Endodermal cell (in vitro differentiated cells): Measurements from ENCODE around the gene LIX1L. TPM values are rescaled to one million over a fixed set of nuclear protein-coding genes. Genes with fewer than 3 reads are reported as not detected.

Experiments
- DNase-seq: peaks from one replicate; pipeline ENCODE4 v3.0.0-alpha.2; 2017
- H3K27ac ChIP-seq: 2 replicates; pipeline ENCODE4 v1.5.1; 2013; ENCODE audit warnings: mild to moderate bottlenecking, low read depth, low read length, moderate library complexity
- H3K27me3 ChIP-seq: 2 replicates; pipeline ENCODE4 v1.6.1; 2013; ENCODE audit warnings: mild to moderate bottlenecking, low read length, moderate library complexity; ENCODE audit not compliant: insufficient read depth, control insufficient read depth, poor library complexity, severe bottlenecking
- H3K36me3 ChIP-seq: 2 replicates; pipeline ENCODE4 v1.7.0; 2013; ENCODE audit warnings: mild to moderate bottlenecking, low read length, moderate library complexity; ENCODE audit not compliant: control insufficient read depth, insufficient read depth
- H3K4me1 ChIP-seq: one replicate; pipeline ENCODE4 v1.7.0; 2013; ENCODE audit warnings: low read length; ENCODE audit not compliant: control insufficient read depth, insufficient read depth
- H3K4me3 ChIP-seq: 2 replicates; pipeline ENCODE4 v1.5.1; 2013; ENCODE audit warnings: mild to moderate bottlenecking, low read length, moderate library complexity
- H3K9ac ChIP-seq: 2 replicates; pipeline ENCODE4 v1.6.1; 2013; ENCODE audit warnings: mild to moderate bottlenecking, low read length, moderate library complexity; ENCODE audit not compliant: poor library complexity, severe bottlenecking; ENCODE audit errors: extremely low read depth
- H3K9me3 ChIP-seq: 2 replicates; pipeline ENCODE4 v1.6.1; 2013; ENCODE audit warnings: mild to moderate bottlenecking, low read length, moderate library complexity; ENCODE audit not compliant: control insufficient read depth
- H3K27ac Mint-ChIP-seq: 2 replicates; pipeline ENCODE4 v1.8.0; 2020; ENCODE audit warnings: mixed read lengths
- H3K27me3 Mint-ChIP-seq: 2 replicates; pipeline ENCODE4 v1.8.0; 2021; ENCODE audit warnings: mild to moderate bottlenecking, mixed read lengths; ENCODE audit not compliant: insufficient read depth
- H3K36me3 Mint-ChIP-seq: 2 replicates; pipeline ENCODE4 v1.8.0; 2020; ENCODE audit warnings: low read depth, mixed read lengths
- H3K4me1 Mint-ChIP-seq: 2 replicates; pipeline ENCODE4 v1.8.0; 2020; ENCODE audit warnings: mixed read lengths
- H3K4me3 Mint-ChIP-seq: 2 replicates; pipeline ENCODE4 v1.8.0; 2020; ENCODE audit warnings: mild to moderate bottlenecking, moderate library complexity, mixed read lengths
- H3K9me3 Mint-ChIP-seq: 2 replicates; pipeline ENCODE4 v1.8.0; 2020; ENCODE audit warnings: mild to moderate bottlenecking, mixed read lengths
- CTCF ChIP-seq: fragments of 200-600 bp; sonication (generic); conservative IDR thresholded peaks from 2 replicates; pipeline ENCODE4 v1.5.0; 2021; ENCODE audit warnings: antibody characterized with exemption, mild to moderate bottlenecking
- WGBS, 2 experiments: methylation state at CpG; one replicate each; pipeline versions ENCODE4 v1.1.5 to v1.1.7; 2013; ENCODE audit warnings: missing lambda C conversion rate in 2 of 2, mixed read lengths in 1 of 2; ENCODE audit not compliant: insufficient coverage in 1 of 2, insufficient read length in 1 of 2; 5-methylcytosine and 5-hydroxymethylcytosine counted together
- total RNA-seq, 2 donors: library from RNA; stranded (reverse); fragmentation: NEBNext Ultra II Directional in 1 of 2; extraction: Animal tissue kit (Norgen Biotek cat#: 25700) in 1 of 2; gene quantifications; 2 replicates in 1 of 2; 3 replicates in 1 of 2; pipeline ENCODE4 v1.2.1, GENCODE V29; 2021

The LIX1L gene
- total RNA-seq, 2 donors from 2014 or later, result 16.6 to 21.3 TPM

GRCh38 chr1:145944532-145944931 is 13.3 kb downstream of the LIX1L start:
- no peak for TF ChIP-seq CTCF
- Histone ChIP-seq H3K36me3 (peaks cover 66% of the 10 kb centered on the region), H3K9ac (no peak overlapping the region), H3K27me3 (no peaks in the 10 kb centered on the region), H3K27ac (no peak overlapping the region), H3K4me3 (no peak overlapping the region), H3K4me1 (peaks cover 6% of the 10 kb centered on the region), H3K9me3 (no peaks in the 10 kb centered on the region)
- Mint-ChIP-seq H3K27me3 (no peaks in the 10 kb centered on the region), H3K27ac (no peak overlapping the region), H3K4me3 (no peak overlapping the region), H3K4me1 (no peaks in the 10 kb centered on the region), H3K9me3 (no peaks in the 10 kb centered on the region), H3K36me3 (peaks cover 27% of the 10 kb centered on the region)
- no peak for DNase-seq
- 95% methylated on average over 3 of the region's 3 CpGs; no CpG with 5 or more reads in 1 of the 2 experiments for WGBS, 2 experiments

GRCh38 chr1:145942871-145943270 is 14.9 kb downstream of the LIX1L start:
- Histone ChIP-seq H3K27ac (no peak overlapping the region), H3K4me3 (no peak overlapping the region), H3K4me1 (no peaks in the 10 kb centered on the region), H3K9me3 (no peaks in the 10 kb centered on the region), H3K27me3 (no peaks in the 10 kb centered on the region), H3K36me3 (peaks cover 56% of the 10 kb centered on the region), H3K9ac (no peak overlapping the region)
- Mint-ChIP-seq H3K27me3 (no peaks in the 10 kb centered on the region), H3K4me3 (no peak overlapping the region), H3K4me1 (no peaks in the 10 kb centered on the region), H3K9me3 (no peaks in the 10 kb centered on the region), H3K36me3 (peaks cover 29% of the 10 kb centered on the region), H3K27ac (no peak overlapping the region)
- WGBS, 2 experiments, result 90 to 93% methylated on average over 6 of the region's 6 CpGs
- TF ChIP-seq CTCF, result no peak
- no peak for DNase-seq

GRCh38 chr1:145942405-145942804 is 15.4 kb downstream of the LIX1L start:
- Mint-ChIP-seq H3K4me3 (no peak overlapping the region), H3K27ac (no peak overlapping the region), H3K4me1 (peaks cover 3% of the 10 kb centered on the region)

More at GRCh38 chr1:145942405-145942804, 15.4 kb downstream of the LIX1L start:
- Histone ChIP-seq H3K4me3 (no peak overlapping the region), H3K9ac (no peak overlapping the region), H3K27ac (no peak overlapping the region), H3K36me3 (peaks cover 56% of the 10 kb centered on the region), H3K27me3 (no peaks in the 10 kb centered on the region), H3K9me3 (no peaks in the 10 kb centered on the region), H3K4me1 (no peaks in the 10 kb centered on the region)
- no peak for DNase-seq
- no peak for TF ChIP-seq CTCF
- Mint-ChIP-seq H3K9me3 (no peaks in the 10 kb centered on the region), H3K36me3 (peaks cover 28% of the 10 kb centered on the region), H3K27me3 (no peaks in the 10 kb centered on the region)
- 91 to 95% methylated on average over 3 to 4 of the region's 4 CpGs for WGBS, 2 experiments
